ENCODE results near the gene CDR2.
"Not testable (repeated sequence)": the region's sequence is repeated elsewhere in the genome, so short reads cannot be mapped to it uniquely, and the experiment has no call there.

CDR2 gene

GRCh38 chr16:22375117-22375962, 921 bp upstream of the CDR2 start:
- Histone ChIP-seq H3K36me3 (ENCODE audit: insufficient read depth, low read length) (no peaks in the 10 kb centered on the region), H3K9me3 (ENCODE audit: low read length) (no peaks in the 10 kb centered on the region), H3K27me3 (ENCODE audit: control insufficient read depth in 1 of 2, insufficient read depth in 2 of 2, low read length in 2 of 2) (no peaks in the 10 kb centered on the region), H3K27ac (ENCODE audit: low read depth, low read length) (peak overlapping the region; percentile 70), H3K4me3 (ENCODE audit: low read depth in 1 of 2, low read length in 2 of 2) (peak overlapping the region; percentile 64 to 80), H3K9ac (ENCODE audit: low read length) (peak overlapping the region; percentile 54), H3K4me1 (ENCODE audit: insufficient read depth, low read length) (peaks cover 37% of the 10 kb centered on the region)

GRCh38 chr16:22373662-22374310, 633 bp downstream of the CDR2 start:
- Histone ChIP-seq H3K27ac (ENCODE audit: low read depth, low read length) (peak overlapping the region; percentile 70), H3K9me3 (ENCODE audit: low read length) (no peaks in the 10 kb centered on the region), H3K9ac (ENCODE audit: low read length) (peak overlapping the region; percentile 60), H3K36me3 (ENCODE audit: insufficient read depth, low read length) (no peaks in the 10 kb centered on the region), H3K4me1 (ENCODE audit: insufficient read depth, low read length) (peaks cover 51% of the 10 kb centered on the region), H3K4me3 (ENCODE audit: low read depth in 1 of 2, low read length in 2 of 2) (peak overlapping the region; percentile 66 to 69), H3K27me3 (ENCODE audit: control insufficient read depth in 1 of 2, insufficient read depth in 2 of 2, low read length in 2 of 2) (no peaks in the 10 kb centered on the region)

- Histone ChIP-seq H3K9ac (ENCODE audit: low read length) (peak overlapping the region; percentile 60), H3K36me3 (ENCODE audit: insufficient read depth, low read length) (no peaks in the 10 kb centered on the region), H3K4me1 (ENCODE audit: insufficient read depth, low read length) (peaks cover 52% of the 10 kb centered on the region), H3K9me3 (ENCODE audit: low read length) (no peaks in the 10 kb centered on the region), H3K27me3 (ENCODE audit: control insufficient read depth in 1 of 2, insufficient read depth in 2 of 2, low read length in 2 of 2) (no peaks in the 10 kb centered on the region), H3K27ac (ENCODE audit: low read depth, low read length) (peak overlapping the region; percentile 70), H3K4me3 (ENCODE audit: low read depth in 1 of 2, low read length in 2 of 2) (peak overlapping the region; percentile 66 to 69)
These were observed 1.3 kb downstream of the CDR2 start for GRCh38 chr16:22372882-22373661.

- Histone ChIP-seq H3K36me3 (ENCODE audit: insufficient read depth, low read length) (no peaks in the 10 kb centered on the region), H3K27me3 (ENCODE audit: control insufficient read depth in 1 of 2, insufficient read depth in 2 of 2, low read length in 2 of 2) (no peaks in the 10 kb centered on the region), H3K9ac (ENCODE audit: low read length) (peak overlapping the region; percentile 12), H3K9me3 (ENCODE audit: low read length) (no peaks in the 10 kb centered on the region), H3K4me1 (ENCODE audit: insufficient read depth, low read length) (peaks cover 62% of the 10 kb centered on the region), H3K4me3 (ENCODE audit: low read depth in 1 of 2, low read length in 2 of 2) (no peak overlapping the region), H3K27ac (ENCODE audit: low read depth, low read length) (peak overlapping the region; percentile 79)
These were observed 4.2 kb downstream of the CDR2 start for GRCh38 chr16:22370038-22370820.

- no peaks in the 10 kb centered on the region for H3K9me3 ChIP-seq (ENCODE audit: low read length)
- H3K27ac ChIP-seq (ENCODE audit: low read depth, low read length) = peak overlapping the region; percentile 79
These were observed 5.1 kb downstream of the CDR2 start for GRCh38 chr16:22369221-22369811.

GRCh38 chr16:22368200-22368826, 6.1 kb downstream of the CDR2 start:
- Histone ChIP-seq H3K36me3 (ENCODE audit: insufficient read depth, low read length) (peaks cover 14% of the 10 kb centered on the region), H3K4me1 (ENCODE audit: insufficient read depth, low read length) (peaks cover 58% of the 10 kb centered on the region)
- H3K4me3 ChIP-seq (ENCODE audit: low read depth in 1 of 2, low read length in 2 of 2); H3K9me3 ChIP-seq (ENCODE audit: low read length); H3K27ac ChIP-seq (ENCODE audit: low read depth, low read length); H3K27me3 ChIP-seq (ENCODE audit: control insufficient read depth in 1 of 2, insufficient read depth in 2 of 2, low read length in 2 of 2); H3K9ac ChIP-seq (ENCODE audit: low read length): not testable (repeated sequence)

More at GRCh38 chr16:22369221-22369811, 5.1 kb downstream of the CDR2 start:
- no peaks in the 10 kb centered on the region for H3K27me3 ChIP-seq (ENCODE audit: control insufficient read depth in 1 of 2, insufficient read depth in 2 of 2, low read length in 2 of 2)
- H3K36me3 ChIP-seq (ENCODE audit: insufficient read depth, low read length) = peaks cover 5% of the 10 kb centered on the region
- peaks cover 59% of the 10 kb centered on the region for H3K4me1 ChIP-seq (ENCODE audit: insufficient read depth, low read length)
- peak overlapping the region in 1 of 2 donors; percentile 6 for H3K4me3 ChIP-seq (ENCODE audit: low read depth in 1 of 2, low read length in 2 of 2)
- peak overlapping the region; percentile 12 for H3K9ac ChIP-seq (ENCODE audit: low read length)

GRCh38 chr16:22366889-22367288, 7.5 kb downstream of the CDR2 start:
- Histone ChIP-seq H3K4me3 (ENCODE audit: low read depth in 1 of 2, low read length in 2 of 2) (no peak overlapping the region), H3K36me3 (ENCODE audit: insufficient read depth, low read length) (peaks cover 24% of the 10 kb centered on the region), H3K4me1 (ENCODE audit: insufficient read depth, low read length) (peaks cover 43% of the 10 kb centered on the region), H3K9me3 (ENCODE audit: low read length) (no peaks in the 10 kb centered on the region), H3K9ac (ENCODE audit: low read length) (no peak overlapping the region), H3K27ac (ENCODE audit: low read depth, low read length) (no peak overlapping the region), H3K27me3 (ENCODE audit: control insufficient read depth in 1 of 2, insufficient read depth in 2 of 2, low read length in 2 of 2) (no peaks in the 10 kb centered on the region)

GRCh38 chr16:22366371-22366770, 8.0 kb downstream of the CDR2 start:
- Histone ChIP-seq H3K9ac (ENCODE audit: low read length) (no peak overlapping the region), H3K27me3 (ENCODE audit: control insufficient read depth in 1 of 2, insufficient read depth in 2 of 2, low read length in 2 of 2) (no peaks in the 10 kb centered on the region), H3K9me3 (ENCODE audit: low read length) (no peaks in the 10 kb centered on the region), H3K4me3 (ENCODE audit: low read depth in 1 of 2, low read length in 2 of 2) (no peak overlapping the region), H3K27ac (ENCODE audit: low read depth, low read length) (no peak overlapping the region), H3K36me3 (ENCODE audit: insufficient read depth, low read length) (peaks cover 26% of the 10 kb centered on the region), H3K4me1 (ENCODE audit: insufficient read depth, low read length) (peaks cover 38% of the 10 kb centered on the region)

GRCh38 chr16:22364241-22364640, 10.2 kb downstream of the CDR2 start:
- H3K9me3 ChIP-seq (ENCODE audit: low read length) = no peaks in the 10 kb centered on the region
- H3K9ac ChIP-seq (ENCODE audit: low read length) = no peak overlapping the region
- peaks cover 30% of the 10 kb centered on the region for H3K36me3 ChIP-seq (ENCODE audit: insufficient read depth, low read length)
- H3K27ac ChIP-seq (ENCODE audit: low read depth, low read length) = no peak overlapping the region
- H3K27me3 ChIP-seq (ENCODE audit: control insufficient read depth in 1 of 2, insufficient read depth in 2 of 2, low read length in 2 of 2) = no peaks in the 10 kb centered on the region
- no peak overlapping the region for H3K4me3 ChIP-seq (ENCODE audit: low read depth in 1 of 2, low read length in 2 of 2)
- peaks cover 18% of the 10 kb centered on the region for H3K4me1 ChIP-seq (ENCODE audit: insufficient read depth, low read length)

GRCh38 chr16:22360963-22361659, 13.3 kb downstream of the CDR2 start:
- Histone ChIP-seq H3K27me3 (ENCODE audit: control insufficient read depth in 1 of 2, insufficient read depth in 2 of 2, low read length in 2 of 2) (no peaks in the 10 kb centered on the region), H3K27ac (ENCODE audit: low read depth, low read length) (no peak overlapping the region), H3K4me1 (ENCODE audit: insufficient read depth, low read length) (peaks cover 2% of the 10 kb centered on the region), H3K9ac (ENCODE audit: low read length) (no peak overlapping the region), H3K4me3 (ENCODE audit: low read depth in 1 of 2, low read length in 2 of 2) (no peak overlapping the region), H3K9me3 (ENCODE audit: low read length) (no peaks in the 10 kb centered on the region), H3K36me3 (ENCODE audit: insufficient read depth, low read length) (peaks cover 30% of the 10 kb centered on the region)
